Measurements from ENCODE around the gene UGT1A7.

The UGT1A7 gene

DNA sequence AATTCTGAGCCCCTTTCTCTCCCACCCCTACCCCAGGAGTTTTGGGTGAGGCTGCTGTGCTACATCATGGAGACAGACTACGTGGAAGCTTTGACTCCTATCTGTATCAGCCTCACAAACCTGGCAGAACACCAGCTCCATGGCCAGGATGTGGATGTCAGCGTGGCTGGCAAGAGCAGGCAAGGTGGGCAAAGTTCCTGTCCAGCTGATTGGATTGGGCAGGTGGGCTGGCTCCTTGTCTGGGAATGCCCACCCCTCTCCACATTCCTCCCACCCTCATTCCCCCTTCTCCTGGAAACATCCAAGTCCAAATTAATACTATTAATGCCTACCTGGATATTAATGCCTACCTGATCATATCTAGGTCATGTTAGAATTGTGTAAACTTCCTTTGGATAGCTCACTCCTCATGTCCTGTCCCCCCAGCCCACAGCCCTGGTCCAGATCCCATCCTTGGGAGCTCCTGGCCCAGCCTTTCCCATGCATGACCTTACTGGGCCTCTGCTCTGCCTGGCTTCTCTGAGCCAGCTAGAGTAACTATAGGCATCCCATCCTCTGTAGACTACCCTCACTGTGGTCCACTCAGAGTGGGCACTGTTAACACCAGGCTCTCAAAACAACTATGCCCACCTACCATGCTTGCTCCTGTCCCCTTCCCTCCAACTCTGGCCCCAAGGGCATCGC is 120.6 kb downstream of the UGT1A7 start:
- Histone ChIP-seq H3K27me3 (ENCODE audit: control insufficient read depth, low read length) (peaks cover 3% of the 10 kb centered on the region; the same call in 1 of the 2 replicates), H3K9me3 (ENCODE audit: control insufficient read depth, insufficient read depth, low read length) (no peaks in the 10 kb centered on the region), H3K36me3 (ENCODE audit: control insufficient read depth, low read length) (no peaks in the 10 kb centered on the region), H3K27ac (ENCODE audit: low read depth, low read length) (no peak overlapping the region), H3K79me2 (ENCODE audit: control insufficient read depth, low read length) (no peaks in the 10 kb centered on the region), H4K20me1 (ENCODE audit: control insufficient read depth, insufficient read depth, low read depth, low read length) (no peaks in the 10 kb centered on the region), H3K9me2 (replicated peaks; ENCODE audit: control insufficient read depth, low read length) (no peaks in the 10 kb centered on the region), H3F3A (ENCODE audit: control insufficient read depth, insufficient read depth) (no peaks in the 10 kb centered on the region), H3K4me2 (ENCODE audit: low read length) (no peak overlapping the region), H3K4me3 (ENCODE audit: low read length) (no peak overlapping the region), H3K4me1 (ENCODE audit: control insufficient read depth, low read length) (peaks cover 9% of the 10 kb centered on the region)
- TF ChIP-seq CTCF (IDR thresholded peaks at IDR 0.05; ENCODE audit: low read depth, low read length, poor library complexity, severe bottlenecking) (no peak), EZH2phosphoT487 (IDR thresholded peaks at IDR 0.05; ENCODE audit: borderline replicate concordance, low read length) (no peak)

DNA sequence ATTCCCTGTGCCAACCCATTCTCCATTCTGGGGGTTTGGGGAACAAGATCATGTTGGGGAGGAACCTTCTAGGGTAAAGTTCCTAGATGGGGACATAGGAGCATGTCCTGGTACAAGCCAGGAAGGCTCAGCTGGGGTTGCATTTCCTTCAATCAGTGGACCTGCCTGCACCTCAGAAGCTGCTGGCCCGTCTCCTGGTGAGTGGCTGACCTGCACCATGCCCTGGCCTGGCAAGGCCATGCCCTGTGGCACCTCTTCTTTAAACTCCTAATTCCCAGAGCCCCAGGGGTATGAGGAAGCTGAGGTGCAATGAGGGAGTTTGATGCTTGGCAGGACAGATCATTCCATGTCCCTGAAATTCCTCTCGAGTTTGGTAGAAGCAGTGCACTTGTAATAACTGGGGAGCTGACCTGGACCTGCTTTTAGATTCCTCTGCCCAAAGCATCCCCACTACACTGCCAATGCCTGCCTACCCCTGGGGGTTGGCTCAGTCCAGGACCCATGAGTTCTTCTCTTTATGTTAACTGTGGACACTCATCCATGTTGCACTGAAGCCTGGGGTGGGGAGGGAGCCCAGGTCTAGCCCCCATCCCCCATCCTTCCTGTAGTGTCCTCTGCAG is 121.7 kb downstream of the UGT1A7 start:
- no peaks in the 10 kb centered on the region for H4K20me1 ChIP-seq (ENCODE audit: control insufficient read depth, insufficient read depth, low read depth, low read length)
- no peaks in the 10 kb centered on the region for H3K36me3 ChIP-seq (ENCODE audit: control insufficient read depth, low read length)
- TF ChIP-seq EZH2phosphoT487 (IDR thresholded peaks at IDR 0.05; ENCODE audit: borderline replicate concordance, low read length) = no peak
- H3F3A ChIP-seq (ENCODE audit: control insufficient read depth, insufficient read depth) = no peaks in the 10 kb centered on the region
- no peak overlapping the region for H3K4me3 ChIP-seq (ENCODE audit: low read length)
- no peaks in the 10 kb centered on the region for H3K9me2 ChIP-seq (replicated peaks; ENCODE audit: control insufficient read depth, low read length)
- no peaks in the 10 kb centered on the region for H3K79me2 ChIP-seq (ENCODE audit: control insufficient read depth, low read length)
- no peak overlapping the region for H3K4me2 ChIP-seq (ENCODE audit: low read length)
- H3K27me3 ChIP-seq (ENCODE audit: control insufficient read depth, low read length) = peaks cover 6% of the 10 kb centered on the region; the same call in 1 of the 2 replicates
- no peak overlapping the region for H3K27ac ChIP-seq (ENCODE audit: low read depth, low read length)
- peaks cover 9% of the 10 kb centered on the region for H3K4me1 ChIP-seq (ENCODE audit: control insufficient read depth, low read length)
- no peaks in the 10 kb centered on the region for H3K9me3 ChIP-seq (ENCODE audit: control insufficient read depth, insufficient read depth, low read length)

GRCh38 chr2:233803994-233804393 is 122.3 kb downstream of the UGT1A7 start:
- Histone ChIP-seq H3K4me1 (ENCODE audit: control insufficient read depth, low read length) (peaks cover 9% of the 10 kb centered on the region), H3K79me2 (ENCODE audit: control insufficient read depth, low read length) (no peaks in the 10 kb centered on the region), H3K27ac (ENCODE audit: low read depth, low read length) (no peak overlapping the region)

More at GRCh38 chr2:233803994-233804393, 122.3 kb downstream of the UGT1A7 start:
- H3K27me3 ChIP-seq (ENCODE audit: control insufficient read depth, low read length) = peaks cover 9% of the 10 kb centered on the region; the same call in 1 of the 2 replicates
- no peaks in the 10 kb centered on the region for H3F3A ChIP-seq (ENCODE audit: control insufficient read depth, insufficient read depth)
- no peak overlapping the region for H3K4me2 ChIP-seq (ENCODE audit: low read length)
- H3K36me3 ChIP-seq (ENCODE audit: control insufficient read depth, low read length) = no peaks in the 10 kb centered on the region
- H3K9me3 ChIP-seq (ENCODE audit: control insufficient read depth, insufficient read depth, low read length) = no peaks in the 10 kb centered on the region
- H4K20me1 ChIP-seq (ENCODE audit: control insufficient read depth, insufficient read depth, low read depth, low read length) = no peaks in the 10 kb centered on the region
- no peak for TF ChIP-seq CTCF (IDR thresholded peaks at IDR 0.05; ENCODE audit: low read depth, low read length, poor library complexity, severe bottlenecking)
- no peak for TF ChIP-seq EZH2phosphoT487 (IDR thresholded peaks at IDR 0.05; ENCODE audit: borderline replicate concordance, low read length)
- no peak overlapping the region for H3K4me3 ChIP-seq (ENCODE audit: low read length)
- H3K9me2 ChIP-seq (replicated peaks; ENCODE audit: control insufficient read depth, low read length) = no peaks in the 10 kb centered on the region

All from DOHH2 (cell line).